ENCODE data around the gene LCE3E. TPM values are rescaled to one million over a fixed set of nuclear protein-coding genes. Genes with fewer than 3 reads are reported as not detected.

The LCE3E gene, protein sequence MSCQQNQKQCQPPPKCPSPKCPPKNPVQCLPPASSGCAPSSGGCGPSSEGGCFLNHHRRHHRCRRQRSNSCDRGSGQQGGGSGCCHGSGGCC
- total RNA-seq (ENCODE audit: unreplicated experiment) = not detected
- long read RNA-seq = 0 reads

DNA sequence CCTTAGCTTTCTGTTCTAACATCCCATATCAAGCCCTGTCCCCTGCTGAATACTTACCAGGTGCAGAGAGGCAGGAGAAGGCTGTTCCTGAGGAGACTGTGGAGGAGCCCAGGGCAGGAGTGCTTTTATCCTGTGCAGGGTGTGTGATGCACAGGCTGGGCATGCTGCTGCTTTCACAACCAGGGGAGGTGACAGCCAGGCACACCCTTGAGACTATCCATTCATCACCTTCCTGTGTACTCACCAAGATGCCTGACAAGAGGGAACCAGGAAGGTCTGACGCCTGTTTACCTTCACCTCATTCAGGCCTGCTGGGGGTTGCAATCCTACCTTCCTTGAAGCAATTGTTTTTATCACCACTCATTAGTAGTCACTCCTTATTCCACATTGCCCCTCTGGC, at the start of gene LCE3E:
LCE3E (minus strand) TSS at position 100 of the 400 bp plus-strand sequence. CDS start 572 bp downstream, outside the sequence.
- H3K4me3 Mint-ChIP-seq (ENCODE audit: unreplicated experiment) = no peak within 1 kb of the TSS
- H3K4me1 Mint-ChIP-seq (ENCODE audit: unreplicated experiment) = no peaks in the 10 kb centered on the region
- no peak within 1 kb of the TSS for H3K27ac Mint-ChIP-seq (ENCODE audit: unreplicated experiment)
- no peak for TF ChIP-seq CTCF (IDR thresholded peaks at IDR 0.05; ENCODE audit: unreplicated experiment)
- H3K27me3 Mint-ChIP-seq (ENCODE audit: unreplicated experiment) = no peaks in the 10 kb centered on the region
- H3K9me3 Mint-ChIP-seq (ENCODE audit: unreplicated experiment) = no peaks in the 10 kb centered on the region
- H3K36me3 Mint-ChIP-seq (ENCODE audit: low read depth, unreplicated experiment) = no peaks in the 10 kb centered on the region
- no peak for DNase-seq (ENCODE audit: low spot score)

- no peak for DNase-seq (ENCODE audit: low spot score)
- TF ChIP-seq CTCF (IDR thresholded peaks at IDR 0.05; ENCODE audit: unreplicated experiment) = no peak
- H3K27me3 Mint-ChIP-seq (ENCODE audit: unreplicated experiment) = no peaks in the 10 kb centered on the region
- no peak within 1 kb of the TSS for H3K27ac Mint-ChIP-seq (ENCODE audit: unreplicated experiment)
- no peak within 1 kb of the TSS for H3K4me3 Mint-ChIP-seq (ENCODE audit: unreplicated experiment)
- H3K9me3 Mint-ChIP-seq (ENCODE audit: unreplicated experiment) = peaks cover 9% of the 10 kb centered on the region
- H3K4me1 Mint-ChIP-seq (ENCODE audit: unreplicated experiment) = no peaks in the 10 kb centered on the region
- H3K36me3 Mint-ChIP-seq (ENCODE audit: low read depth, unreplicated experiment) = peaks cover 2% of the 10 kb centered on the region
Measured at GRCh38 chr1:152613511-152613910, 46.9 kb upstream of the LCE3E start, which contains the start of gene LCE3B. Gene LCE3B, plus strand, starts transcription at chr1:152613811. Its CDS starts 0 bp downstream, at chr1:152613811.

- DNase-seq (ENCODE audit: low spot score) = no peak
- Mint-ChIP-seq H3K36me3 (ENCODE audit: low read depth, unreplicated experiment) (no peaks in the 10 kb centered on the region), H3K4me1 (ENCODE audit: unreplicated experiment) (no peaks in the 10 kb centered on the region), H3K9me3 (ENCODE audit: unreplicated experiment) (no peaks in the 10 kb centered on the region), H3K4me3 (ENCODE audit: unreplicated experiment) (no peak within 1 kb of the TSS), H3K27me3 (ENCODE audit: unreplicated experiment) (no peaks in the 10 kb centered on the region), H3K27ac (ENCODE audit: unreplicated experiment) (no peak within 1 kb of the TSS)
- TF ChIP-seq CTCF (IDR thresholded peaks at IDR 0.05; ENCODE audit: unreplicated experiment) = no peak
Measured at GRCh38 chr1:152599934-152600333, 33.4 kb upstream of the LCE3E start, which contains the start of gene LCE3C. Gene LCE3C, plus strand, starts transcription at chr1:152600234. Its CDS starts 498 bp downstream, at chr1:152600732.

GRCh38 chr1:152596986-152597385, 30.4 kb upstream of the LCE3E start:
- no peaks in the 10 kb centered on the region for H3K9me3 Mint-ChIP-seq (ENCODE audit: unreplicated experiment)
- no peak overlapping the region for H3K27ac Mint-ChIP-seq (ENCODE audit: unreplicated experiment)
- H3K4me1 Mint-ChIP-seq (ENCODE audit: unreplicated experiment) = no peaks in the 10 kb centered on the region
- DNase-seq (ENCODE audit: low spot score) = no peak
- no peak for TF ChIP-seq CTCF (IDR thresholded peaks at IDR 0.05; ENCODE audit: unreplicated experiment)
- H3K4me3 Mint-ChIP-seq (ENCODE audit: unreplicated experiment) = no peak overlapping the region
- no peaks in the 10 kb centered on the region for H3K27me3 Mint-ChIP-seq (ENCODE audit: unreplicated experiment)
- H3K36me3 Mint-ChIP-seq (ENCODE audit: low read depth, unreplicated experiment) = no peaks in the 10 kb centered on the region

GRCh38 chr1:152585586-152585985, 19.0 kb upstream of the LCE3E start:
- no peak for DNase-seq (ENCODE audit: low spot score)
- Mint-ChIP-seq H3K4me1 (ENCODE audit: unreplicated experiment) (no peaks in the 10 kb centered on the region), H3K9me3 (ENCODE audit: unreplicated experiment) (no peaks in the 10 kb centered on the region), H3K27ac (ENCODE audit: unreplicated experiment) (no peak overlapping the region), H3K4me3 (ENCODE audit: unreplicated experiment) (no peak overlapping the region), H3K36me3 (ENCODE audit: low read depth, unreplicated experiment) (no peaks in the 10 kb centered on the region), H3K27me3 (ENCODE audit: unreplicated experiment) (no peaks in the 10 kb centered on the region)
- no peak for TF ChIP-seq CTCF (IDR thresholded peaks at IDR 0.05; ENCODE audit: unreplicated experiment)
